Eye (tissue), 1 donor: Measurements from ENCODE around the gene NUP210L.

Source experiments
- DNase-seq: peaks from one replicate; pipeline ENCODE4 v3.0.0-alpha.2; 2015

NUP210L gene

GRCh38 chr1:154154534-154155191 lies at the start of gene NUP210L:
TSS of gene NUP210L (minus strand) at chr1:154155073.
- DNase-seq, result peak; percentile 33

GRCh38 chr1:154199563-154199879 lies 44.6 kb upstream of the NUP210L start:
- no peak for DNase-seq

GRCh38 chr1:154198756-154199562 lies 44.1 kb upstream of the NUP210L start:
- peak; percentile 86 for DNase-seq

- DNase-seq, result no peak
Observed at GRCh38 chr1:154193821-154194220, 38.9 kb upstream of the NUP210L start.

GRCh38 chr1:154192476-154192875 lies 37.6 kb upstream of the NUP210L start:
- DNase-seq, result no peak

- peak; percentile 38 for DNase-seq
Observed at GRCh38 chr1:154191990-154192461, 37.2 kb upstream of the NUP210L start, which contains the start of gene TPM3. TSS of gene TPM3 (minus strand) at chr1:154192100. CDS start at chr1:154192018, 82 bp downstream.

GRCh38 chr1:154190550-154190949 lies 35.7 kb upstream of the NUP210L start:
- no peak for DNase-seq

GRCh38 chr1:154186852-154187501 lies 32.1 kb upstream of the NUP210L start:
- DNase-seq, result no peak

- peak; percentile 62 for DNase-seq
Observed at GRCh38 chr1:154186177-154186576, 31.3 kb upstream of the NUP210L start.

GRCh38 chr1:154183046-154183915 lies 28.4 kb upstream of the NUP210L start:
- DNase-seq, result peak; percentile 98

- peak; percentile 73 for DNase-seq
Observed at GRCh38 chr1:154182344-154183045, 27.6 kb upstream of the NUP210L start.

- no peak for DNase-seq
Observed at GRCh38 chr1:154181944-154182343, 27.1 kb upstream of the NUP210L start.

- no peak for DNase-seq
Observed at GRCh38 chr1:154179946-154180687, 25.2 kb upstream of the NUP210L start.

- DNase-seq, result no peak
Observed at GRCh38 chr1:154178911-154179811, 24.3 kb upstream of the NUP210L start.

- DNase-seq, result no peak
Observed at GRCh38 chr1:154178013-154178412, 23.1 kb upstream of the NUP210L start.

- no peak for DNase-seq
Observed at GRCh38 chr1:154176337-154176736, 21.5 kb upstream of the NUP210L start.

- DNase-seq, result no peak
Observed at GRCh38 chr1:154174654-154175053, 19.8 kb upstream of the NUP210L start.

GRCh38 chr1:154171880-154172279 lies 17.0 kb upstream of the NUP210L start:
- DNase-seq, result no peak

- DNase-seq, result no peak
Observed at GRCh38 chr1:154171223-154171583, 16.3 kb upstream of the NUP210L start.

- DNase-seq, result no peak
Observed at GRCh38 chr1:154170547-154171222, 15.8 kb upstream of the NUP210L start.
